HEK293 (cell line): ENCODE measurements around the gene KCNMA1.

ENCODE experiments used
- CTCF ChIA-PET: fragments of 350-600 bp; formaldehyde crosslinking; extraction: SDS; loops from one replicate; lab custom pipeline; 2021; ENCODE audit warnings: antibody characterized with exemption; lab: Yijun Ruan, JAX
- POLR2A ChIA-PET: fragments of 300-600 bp; formaldehyde crosslinking; extraction: SDS; loops from one replicate; lab custom pipeline; 2020; ENCODE audit warnings: antibody characterized with exemption, inconsistent platforms; lab: Yijun Ruan, JAX
- H3K27ac ChIP-seq: fragments of 200-500 bp; sonication (Bioruptor generic); 2 replicates; pipeline ENCODE4 v1.5.1; 2014; ENCODE audit warnings: low read depth, low read length, control low read depth, inconsistent platforms; ENCODE audit errors: extremely low read depth
- H3K36me3 ChIP-seq, 2 experiments: fragments of 200-500 bp in 1 of 2; sonication (Bioruptor generic) in 1 of 2; 1 replicate in 1 of 2; 2 replicates in 1 of 2; pipeline ENCODE4 v1.5.1; 2014 to 2017; ENCODE audit warnings: inconsistent platforms in 2 of 2, low read length in 2 of 2; ENCODE audit not compliant: control insufficient read depth in 2 of 2, insufficient read depth in 1 of 2
- H3K4me1 ChIP-seq: fragments of 200-500 bp; sonication (Bioruptor generic); 2 replicates; pipeline ENCODE4 v1.5.1; 2014; ENCODE audit warnings: mild to moderate bottlenecking, low read length, inconsistent platforms; ENCODE audit not compliant: control insufficient read depth, insufficient read depth
- H3K4me3 ChIP-seq: 2 replicates; pipeline ENCODE4 v1.5.1; 2011; ENCODE audit warnings: low read depth, mild to moderate bottlenecking, control low read depth, low read length, moderate library complexity
- H3K9me3 ChIP-seq: fragments of 200-500 bp; sonication (Bioruptor generic); 2 replicates; pipeline ENCODE4 v1.5.1; 2014; ENCODE audit warnings: low read depth, low read length, inconsistent platforms; ENCODE audit not compliant: control insufficient read depth, insufficient read depth
- FEZF1 ChIP-seq: fragments of 450-650 bp; formaldehyde crosslinking; IDR thresholded peaks from 2 replicates; pipeline ENCODE4 v1.5.1; 2016; ENCODE audit warnings: missing biosample characterization, missing genetic modification characterization
- HOXA7 ChIP-seq: sonication (generic); formaldehyde crosslinking; IDR thresholded peaks from 2 replicates; pipeline ENCODE4 v1.8.1; 2022; ENCODE audit warnings: missing genetic modification reagents, borderline replicate concordance
- KLF16 ChIP-seq: fragments of 450-650 bp; formaldehyde crosslinking; IDR thresholded peaks from 2 replicates; pipeline ENCODE4 v1.5.1; 2017; ENCODE audit warnings: missing biosample characterization, missing genetic modification characterization
- OSR2 ChIP-seq: fragments of 450-650 bp; formaldehyde crosslinking; IDR thresholded peaks from 2 replicates; pipeline ENCODE4 v1.5.1; 2016; ENCODE audit warnings: missing biosample characterization, missing genetic modification characterization
- OVOL3 ChIP-seq: fragments of 450-650 bp; formaldehyde crosslinking; IDR thresholded peaks from 2 replicates; pipeline ENCODE4 v1.5.1; 2016; ENCODE audit warnings: missing biosample characterization, missing genetic modification characterization
- SCRT2 ChIP-seq: fragments of 450-650 bp; formaldehyde crosslinking; IDR thresholded peaks from 2 replicates; pipeline ENCODE4 v1.5.1; 2016; ENCODE audit warnings: missing biosample characterization, missing genetic modification characterization
- TCF7L2 ChIP-seq: IDR thresholded peaks from 2 replicates; pipeline ENCODE4 v1.6.1; 2011; ENCODE audit warnings: low read depth, mild to moderate bottlenecking, inconsistent platforms, low read length, moderate library complexity, borderline replicate concordance
- WT1 ChIP-seq: fragments of 450-650 bp; formaldehyde crosslinking; IDR thresholded peaks from 2 replicates; pipeline ENCODE4 v1.5.1; 2016; ENCODE audit warnings: missing biosample characterization, missing genetic modification characterization
- ZBTB17 ChIP-seq: fragments of 450-650 bp; formaldehyde crosslinking; IDR thresholded peaks from 2 replicates; pipeline ENCODE4 v1.5.1; 2016; ENCODE audit warnings: missing biosample characterization, missing genetic modification characterization
- ZBTB7A ChIP-seq: fragments of 450-650 bp; formaldehyde crosslinking; IDR thresholded peaks from 2 replicates; pipeline ENCODE4 v1.5.1; 2016; ENCODE audit warnings: low read depth, missing biosample characterization, missing genetic modification characterization
- ZFHX2 ChIP-seq: fragments of 450-650 bp; formaldehyde crosslinking; conservative IDR thresholded peaks from 2 replicates; pipeline ENCODE4 v1.5.1; 2016; ENCODE audit warnings: missing biosample characterization, missing genetic modification characterization
- ZNF133 ChIP-seq: fragments of 450-650 bp; formaldehyde crosslinking; IDR thresholded peaks from 2 replicates; pipeline ENCODE4 v1.5.1; 2016; ENCODE audit warnings: missing biosample characterization, missing genetic modification characterization
- ZNF140 ChIP-seq: fragments of 450-650 bp; formaldehyde crosslinking; IDR thresholded peaks from 2 replicates; pipeline ENCODE4 v1.5.1; 2016; ENCODE audit warnings: missing biosample characterization, missing genetic modification characterization
- ZNF223 ChIP-seq: fragments of 450-650 bp; formaldehyde crosslinking; IDR thresholded peaks from 2 replicates; pipeline ENCODE4 v1.5.1; 2016; ENCODE audit warnings: missing biosample characterization, missing genetic modification characterization
- ZNF24 ChIP-seq: fragments of 450-650 bp; formaldehyde crosslinking; IDR thresholded peaks from 2 replicates; pipeline ENCODE4 v1.5.1; 2016; ENCODE audit warnings: missing biosample characterization, missing genetic modification characterization
- ZNF354C ChIP-seq: fragments of 450-650 bp; formaldehyde crosslinking; IDR thresholded peaks from 2 replicates; pipeline ENCODE4 v1.5.1; 2016; ENCODE audit warnings: missing biosample characterization, missing genetic modification characterization, low read depth, borderline replicate concordance
- ZNF621 ChIP-seq: fragments of 450-650 bp; formaldehyde crosslinking; IDR thresholded peaks from 2 replicates; pipeline ENCODE4 v1.5.1; 2017; ENCODE audit warnings: missing biosample characterization, missing genetic modification characterization
- ZNF785 ChIP-seq: fragments of 450-650 bp; formaldehyde crosslinking; IDR thresholded peaks from 2 replicates; pipeline ENCODE4 v1.5.1; 2016; ENCODE audit warnings: missing biosample characterization, missing genetic modification characterization
- ZSCAN30 ChIP-seq: fragments of 450-650 bp; IDR thresholded peaks from 2 replicates; pipeline ENCODE4 v1.5.1; 2018; ENCODE audit warnings: missing biosample characterization, mild to moderate bottlenecking, missing genetic modification characterization, moderate library complexity
- TF ChIP-seq, protein P1 (sequence below): fragments of 450-650 bp; formaldehyde crosslinking; IDR thresholded peaks from 2 replicates; pipeline ENCODE4 v1.5.1; 2016; ENCODE audit warnings: missing biosample characterization, missing genetic modification characterization
- TF ChIP-seq, protein P2 (sequence below): fragments of 450-650 bp; formaldehyde crosslinking; IDR thresholded peaks from 2 replicates; pipeline ENCODE4 v1.5.1; 2016; ENCODE audit warnings: missing biosample characterization, missing genetic modification characterization
- TF ChIP-seq, protein P3 (sequence below): IDR thresholded peaks from 2 replicates; pipeline ENCODE4 v1.6.1; 2011; ENCODE audit warnings: mild to moderate bottlenecking, low read depth, low read length, borderline replicate concordance
- TF ChIP-seq, protein P4 (sequence below): fragments of 450-650 bp; formaldehyde crosslinking; IDR thresholded peaks from 2 replicates; pipeline ENCODE4 v1.5.1; 2016; ENCODE audit warnings: missing biosample characterization, missing genetic modification characterization

The KCNMA1 gene

DNA sequence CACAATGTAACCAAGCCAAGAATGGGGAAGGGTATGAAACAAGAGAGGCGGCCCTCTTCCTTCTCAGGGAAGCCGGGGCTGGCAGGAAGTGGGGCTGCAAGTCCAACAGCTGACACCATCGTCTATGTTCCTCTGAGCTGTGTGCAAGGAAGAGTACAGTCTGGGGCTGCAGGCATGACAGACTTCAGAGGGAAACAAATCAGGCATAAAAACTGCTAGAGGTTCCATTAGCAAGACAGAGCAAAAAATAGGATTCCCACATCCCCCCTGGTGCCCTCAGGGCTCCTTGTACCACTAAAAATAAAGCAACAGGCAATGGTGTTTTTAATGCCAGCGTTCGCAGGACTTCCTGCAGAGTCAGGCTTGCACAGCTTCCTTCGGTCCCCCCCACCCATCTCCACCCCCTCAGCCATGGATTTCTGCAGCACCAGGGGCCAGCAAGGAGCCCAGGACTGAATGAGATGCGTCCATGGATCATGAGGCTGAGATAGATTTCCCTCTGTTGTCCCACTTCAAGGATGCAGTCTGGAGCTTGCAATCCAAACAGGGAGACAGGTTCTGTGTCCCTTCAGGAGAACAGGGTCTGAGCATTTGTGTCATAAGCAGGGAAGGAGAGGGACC lies 34.6 kb downstream of the KCNMA1 start:
- ChIA-PET POLR2A (no interaction called here), CTCF (interaction anchor here (0.6 to 0.7 kb wide), 2 partner anchors 16 to 30 kb away, joined by 4 read pairs; no protein-coding TSS in a partner anchor)
- Histone ChIP-seq H3K4me3 (no peak overlapping the region), H3K9me3 (no peaks in the 10 kb centered on the region), H3K27ac (no peak overlapping the region), H3K36me3 (no peaks in the 10 kb centered on the region), H3K4me1 (no peaks in the 10 kb centered on the region)
- TF ChIP-seq WT1 (tag by site-specific recombination) (no peak), ZNF621 (tag by site-specific recombination) (no peak), OVOL3 (tag by site-specific recombination) (no peak), ZSCAN30 (tag by site-specific recombination) (no peak), SCRT2 (tag by site-specific recombination) (peak; percentile 51; the same call in 1 of the 2 replicates), ZNF133 (tag by site-specific recombination) (no peak), ZNF140 (tag by site-specific recombination) (no peak), ZFHX2 (tag by site-specific recombination) (peak; percentile 26; the same call in 1 of the 2 replicates), TCF7L2 (no peak), ZBTB7A (no peak), ZBTB17 (peak; percentile 52; the same call in 1 of the 2 replicates), ZNF354C (tag by site-specific recombination) (no peak), ZNF24 (tag by site-specific recombination) (no peak), OSR2 (tag by site-specific recombination) (no peak)
- TF ChIP-seq, protein P1, sequence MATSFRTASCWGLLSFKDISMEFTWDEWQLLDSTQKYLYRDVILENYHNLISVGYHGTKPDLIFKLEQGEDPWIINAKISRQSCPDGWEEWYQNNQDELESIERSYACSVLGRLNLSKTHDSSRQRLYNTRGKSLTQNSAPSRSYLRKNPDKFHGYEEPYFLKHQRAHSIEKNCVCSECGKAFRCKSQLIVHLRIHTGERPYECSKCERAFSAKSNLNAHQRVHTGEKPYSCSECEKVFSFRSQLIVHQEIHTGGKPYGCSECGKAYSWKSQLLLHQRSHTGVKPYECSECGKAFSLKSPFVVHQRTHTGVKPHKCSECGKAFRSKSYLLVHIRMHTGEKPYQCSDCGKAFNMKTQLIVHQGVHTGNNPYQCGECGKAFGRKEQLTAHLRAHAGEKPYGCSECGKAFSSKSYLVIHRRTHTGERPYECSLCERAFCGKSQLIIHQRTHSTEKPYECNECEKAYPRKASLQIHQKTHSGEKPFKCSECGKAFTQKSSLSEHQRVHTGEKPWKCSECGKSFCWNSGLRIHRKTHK (tag by site-specific recombination): no peak
- TF ChIP-seq, protein P2, sequence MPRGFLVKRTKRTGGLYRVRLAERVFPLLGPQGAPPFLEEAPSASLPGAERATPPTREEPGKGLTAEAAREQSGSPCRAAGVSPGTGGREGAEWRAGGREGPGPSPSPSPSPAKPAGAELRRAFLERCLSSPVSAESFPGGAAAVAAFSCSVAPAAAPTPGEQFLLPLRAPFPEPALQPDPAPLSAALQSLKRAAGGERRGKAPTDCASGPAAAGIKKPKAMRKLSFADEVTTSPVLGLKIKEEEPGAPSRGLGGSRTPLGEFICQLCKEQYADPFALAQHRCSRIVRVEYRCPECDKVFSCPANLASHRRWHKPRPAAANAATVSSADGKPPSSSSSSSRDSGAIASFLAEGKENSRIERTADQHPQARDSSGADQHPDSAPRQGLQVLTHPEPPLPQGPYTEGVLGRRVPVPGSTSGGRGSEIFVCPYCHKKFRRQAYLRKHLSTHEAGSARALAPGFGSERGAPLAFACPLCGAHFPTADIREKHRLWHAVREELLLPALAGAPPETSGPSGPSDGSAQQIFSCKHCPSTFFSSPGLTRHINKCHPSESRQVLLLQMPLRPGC (tag by site-specific recombination): no peak
- TF ChIP-seq, protein P3, sequence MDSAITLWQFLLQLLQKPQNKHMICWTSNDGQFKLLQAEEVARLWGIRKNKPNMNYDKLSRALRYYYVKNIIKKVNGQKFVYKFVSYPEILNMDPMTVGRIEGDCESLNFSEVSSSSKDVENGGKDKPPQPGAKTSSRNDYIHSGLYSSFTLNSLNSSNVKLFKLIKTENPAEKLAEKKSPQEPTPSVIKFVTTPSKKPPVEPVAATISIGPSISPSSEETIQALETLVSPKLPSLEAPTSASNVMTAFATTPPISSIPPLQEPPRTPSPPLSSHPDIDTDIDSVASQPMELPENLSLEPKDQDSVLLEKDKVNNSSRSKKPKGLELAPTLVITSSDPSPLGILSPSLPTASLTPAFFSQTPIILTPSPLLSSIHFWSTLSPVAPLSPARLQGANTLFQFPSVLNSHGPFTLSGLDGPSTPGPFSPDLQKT: no peak

DNA sequence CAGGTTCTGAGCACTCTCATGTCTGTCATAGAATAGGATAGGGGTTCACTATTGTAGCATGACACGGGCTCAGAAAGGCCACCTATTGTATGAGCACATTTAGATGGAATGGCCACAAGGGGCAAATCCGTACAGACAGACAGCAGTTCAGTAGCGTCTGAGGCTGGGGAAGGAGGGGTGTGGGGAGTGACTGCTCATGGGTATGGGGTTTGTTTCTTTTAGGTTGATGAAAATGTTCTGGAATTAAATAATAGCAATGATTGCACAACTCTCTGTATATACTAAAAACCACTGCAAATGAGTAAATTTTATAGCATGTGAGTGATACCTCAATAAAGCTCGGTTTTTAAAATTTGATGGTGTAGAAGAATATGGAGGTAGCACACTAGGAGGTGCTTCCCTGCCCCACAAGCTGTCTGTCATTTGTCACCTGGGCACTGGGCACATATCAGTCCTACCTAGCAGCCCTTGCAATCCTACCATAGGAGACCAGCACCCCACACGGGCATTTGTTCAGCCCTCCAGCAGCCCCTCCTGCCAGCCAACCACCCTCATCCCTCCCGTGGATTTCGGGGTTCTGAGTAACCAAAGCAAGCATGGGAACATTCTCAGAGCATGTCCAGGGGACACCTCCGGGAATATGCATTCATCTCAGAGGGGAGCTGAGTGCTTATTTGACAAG lies 35.2 kb downstream of the KCNMA1 start:
- no peaks in the 10 kb centered on the region for H3K9me3 ChIP-seq
- TF ChIP-seq HOXA7 (CRISPR knock-in tag) (no peak), ZNF223 (tag by site-specific recombination) (no peak), KLF16 (tag by site-specific recombination) (no peak), ZNF785 (tag by site-specific recombination) (no peak), FEZF1 (tag by site-specific recombination) (no peak)
- TF ChIP-seq, protein P4, sequence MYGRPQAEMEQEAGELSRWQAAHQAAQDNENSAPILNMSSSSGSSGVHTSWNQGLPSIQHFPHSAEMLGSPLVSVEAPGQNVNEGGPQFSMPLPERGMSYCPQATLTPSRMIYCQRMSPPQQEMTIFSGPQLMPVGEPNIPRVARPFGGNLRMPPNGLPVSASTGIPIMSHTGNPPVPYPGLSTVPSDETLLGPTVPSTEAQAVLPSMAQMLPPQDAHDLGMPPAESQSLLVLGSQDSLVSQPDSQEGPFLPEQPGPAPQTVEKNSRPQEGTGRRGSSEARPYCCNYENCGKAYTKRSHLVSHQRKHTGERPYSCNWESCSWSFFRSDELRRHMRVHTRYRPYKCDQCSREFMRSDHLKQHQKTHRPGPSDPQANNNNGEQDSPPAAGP: no peak
- ChIA-PET POLR2A (no interaction called here), CTCF (interaction anchor here (0.6 to 0.7 kb wide), 2 partner anchors 15 to 18 kb away, joined by 3 to 4 read pairs; no protein-coding TSS in a partner anchor)
- no peaks in the 10 kb centered on the region for H3K4me1 ChIP-seq
- H3K27ac ChIP-seq: no peak overlapping the region
- no peaks in the 10 kb centered on the region for H3K36me3 ChIP-seq
- no peak overlapping the region for H3K4me3 ChIP-seq
